Measurements from ENCODE around the gene NAXE. TPM values are rescaled to one million over a fixed set of nuclear protein-coding genes. Genes with fewer than 3 reads are reported as not detected.

The NAXE gene
- total RNA-seq, 1 donor from 2014 or later = 32.8 TPM

DNA sequence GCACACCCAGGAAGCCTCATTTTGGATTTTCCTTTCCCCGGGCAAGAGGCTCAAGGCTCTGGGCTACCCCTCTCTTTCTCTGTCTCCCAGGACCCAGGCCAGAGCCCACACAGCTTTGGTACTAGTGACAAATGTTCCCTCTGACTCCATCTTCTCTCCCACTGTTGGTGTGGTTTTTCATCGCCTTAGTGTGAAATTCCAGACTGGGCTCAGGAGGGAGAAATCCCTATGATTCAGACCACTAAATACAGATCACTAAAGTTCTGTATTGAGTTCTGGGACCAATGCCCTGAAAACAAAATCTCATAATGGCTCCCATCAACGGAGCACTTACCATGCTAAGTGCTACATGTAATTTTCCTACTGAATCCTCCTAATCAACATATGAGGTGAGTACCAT lies 45.3 kb upstream of the NAXE start:
- TF ChIP-seq EZH2 (IDR thresholded peaks at IDR 0.05) (no peak), EZH2phosphoT487 (IDR thresholded peaks at IDR 0.05) (no peak)
- TF ChIP-seq, protein P1, sequence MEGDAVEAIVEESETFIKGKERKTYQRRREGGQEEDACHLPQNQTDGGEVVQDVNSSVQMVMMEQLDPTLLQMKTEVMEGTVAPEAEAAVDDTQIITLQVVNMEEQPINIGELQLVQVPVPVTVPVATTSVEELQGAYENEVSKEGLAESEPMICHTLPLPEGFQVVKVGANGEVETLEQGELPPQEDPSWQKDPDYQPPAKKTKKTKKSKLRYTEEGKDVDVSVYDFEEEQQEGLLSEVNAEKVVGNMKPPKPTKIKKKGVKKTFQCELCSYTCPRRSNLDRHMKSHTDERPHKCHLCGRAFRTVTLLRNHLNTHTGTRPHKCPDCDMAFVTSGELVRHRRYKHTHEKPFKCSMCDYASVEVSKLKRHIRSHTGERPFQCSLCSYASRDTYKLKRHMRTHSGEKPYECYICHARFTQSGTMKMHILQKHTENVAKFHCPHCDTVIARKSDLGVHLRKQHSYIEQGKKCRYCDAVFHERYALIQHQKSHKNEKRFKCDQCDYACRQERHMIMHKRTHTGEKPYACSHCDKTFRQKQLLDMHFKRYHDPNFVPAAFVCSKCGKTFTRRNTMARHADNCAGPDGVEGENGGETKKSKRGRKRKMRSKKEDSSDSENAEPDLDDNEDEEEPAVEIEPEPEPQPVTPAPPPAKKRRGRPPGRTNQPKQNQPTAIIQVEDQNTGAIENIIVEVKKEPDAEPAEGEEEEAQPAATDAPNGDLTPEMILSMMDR (IDR thresholded peaks at IDR 0.05) = no peak
- no peaks in the 10 kb centered on the region for H3K9me3 ChIP-seq (ENCODE audit: low read depth)
- H4K20me1 ChIP-seq (ENCODE audit: low read depth) = no peaks in the 10 kb centered on the region
- no peak overlapping the region for H3K4me3 ChIP-seq
- no peak overlapping the region for H2AFZ ChIP-seq (replicated peaks)
- Mint-ChIP-seq H3K36me3 (peaks cover 24% of the 10 kb centered on the region), H3K27ac (no peak overlapping the region), H3K27me3 (ENCODE audit: insufficient read depth, low read depth) (peaks cover 9% of the 10 kb centered on the region), H3K4me1 (no peaks in the 10 kb centered on the region), H3K9me3 (no peaks in the 10 kb centered on the region), H3K4me3 (no peak overlapping the region)
- H3K9ac ChIP-seq = no peak overlapping the region
- H3K27me3 ChIP-seq = no peaks in the 10 kb centered on the region
- no peaks in the 10 kb centered on the region for H3K4me1 ChIP-seq
- DNase-seq (ENCODE audit: low spot score) = no peak
- H3K27ac ChIP-seq = no peak overlapping the region
- H3F3A ChIP-seq (ENCODE audit: low read depth) = no peaks in the 10 kb centered on the region
- H3K79me2 ChIP-seq (ENCODE audit: low read depth) = no peaks in the 10 kb centered on the region
- no peaks in the 10 kb centered on the region for H3K36me3 ChIP-seq
- no peak overlapping the region for H3K4me2 ChIP-seq

DNA sequence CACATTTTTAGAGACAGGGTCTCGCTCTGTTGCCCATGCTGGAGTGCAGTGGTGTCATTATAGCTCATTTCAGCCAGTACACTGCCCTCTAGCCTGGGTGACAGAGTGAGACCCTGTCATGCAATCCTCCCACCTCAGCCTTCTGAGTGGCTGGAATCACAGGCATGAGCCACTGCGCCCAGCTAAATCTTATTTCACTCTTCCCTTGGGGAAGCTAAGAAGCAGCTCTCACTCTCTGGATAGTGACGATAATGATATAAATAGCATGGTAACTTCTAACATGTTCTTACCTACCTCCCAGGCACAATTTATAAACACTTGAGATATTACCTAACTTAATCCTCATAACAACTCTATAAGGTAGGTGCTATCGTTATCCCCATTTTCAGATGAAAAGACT lies 44.1 kb upstream of the NAXE start:
- no peak overlapping the region for H3K27ac ChIP-seq
- H3K9ac ChIP-seq = no peak overlapping the region
- no peak for TF ChIP-seq EZH2phosphoT487 (IDR thresholded peaks at IDR 0.05)
- TF ChIP-seq EZH2 (IDR thresholded peaks at IDR 0.05) = no peak
- TF ChIP-seq, protein P1 (IDR thresholded peaks at IDR 0.05) = no peak
- no peaks in the 10 kb centered on the region for H3K79me2 ChIP-seq (ENCODE audit: low read depth)
- no peak overlapping the region for H3K4me3 ChIP-seq
- Mint-ChIP-seq H3K27me3 (ENCODE audit: insufficient read depth, low read depth) (peaks cover 10% of the 10 kb centered on the region), H3K9me3 (no peaks in the 10 kb centered on the region), H3K27ac (no peak overlapping the region), H3K36me3 (peaks cover 29% of the 10 kb centered on the region), H3K4me3 (no peak overlapping the region), H3K4me1 (no peaks in the 10 kb centered on the region)
- DNase-seq (ENCODE audit: low spot score) = no peak
- no peak overlapping the region for H2AFZ ChIP-seq (replicated peaks)
- no peaks in the 10 kb centered on the region for H3K4me1 ChIP-seq
- no peaks in the 10 kb centered on the region for H3K9me3 ChIP-seq (ENCODE audit: low read depth)
- no peaks in the 10 kb centered on the region for H3K27me3 ChIP-seq
- no peaks in the 10 kb centered on the region for H3F3A ChIP-seq (ENCODE audit: low read depth)
- no peaks in the 10 kb centered on the region for H4K20me1 ChIP-seq (ENCODE audit: low read depth)
- no peak overlapping the region for H3K4me2 ChIP-seq
- no peaks in the 10 kb centered on the region for H3K36me3 ChIP-seq

DNA sequence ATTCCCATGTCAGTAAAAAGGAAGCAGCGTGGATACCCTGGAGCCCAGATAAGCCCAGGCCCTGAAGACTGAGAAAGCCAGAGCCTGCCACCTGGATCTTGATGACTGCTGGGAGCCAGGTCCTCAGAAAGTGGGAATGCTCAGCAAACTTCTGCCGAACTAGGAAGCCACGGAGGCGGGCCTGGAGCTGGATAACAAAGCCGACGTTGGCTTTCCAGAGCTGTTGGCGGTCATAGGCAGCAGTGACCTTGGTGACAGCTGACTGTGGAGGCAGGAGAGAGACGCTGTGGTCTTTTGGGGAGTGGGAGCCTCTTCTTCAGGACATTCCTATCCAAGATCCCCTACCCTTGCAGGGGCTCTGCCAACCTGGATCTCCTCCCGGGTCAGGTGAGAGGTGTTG lies 43.6 kb upstream of the NAXE start:
- H3K36me3 ChIP-seq = no peaks in the 10 kb centered on the region
- Mint-ChIP-seq H3K9me3 (no peaks in the 10 kb centered on the region), H3K27me3 (ENCODE audit: insufficient read depth, low read depth) (peaks cover 10% of the 10 kb centered on the region), H3K36me3 (peaks cover 29% of the 10 kb centered on the region), H3K27ac (no peak overlapping the region), H3K4me3 (no peak overlapping the region), H3K4me1 (no peaks in the 10 kb centered on the region)
- no peak overlapping the region for H3K9ac ChIP-seq
- H3F3A ChIP-seq (ENCODE audit: low read depth) = no peaks in the 10 kb centered on the region
- H3K4me1 ChIP-seq = no peaks in the 10 kb centered on the region
- H3K27ac ChIP-seq = no peak overlapping the region
- H3K4me2 ChIP-seq = no peak overlapping the region
- no peaks in the 10 kb centered on the region for H3K79me2 ChIP-seq (ENCODE audit: low read depth)
- H3K9me3 ChIP-seq (ENCODE audit: low read depth) = no peaks in the 10 kb centered on the region
- no peak overlapping the region for H2AFZ ChIP-seq (replicated peaks)
- no peaks in the 10 kb centered on the region for H4K20me1 ChIP-seq (ENCODE audit: low read depth)
- DNase-seq (ENCODE audit: low spot score) = no peak
- no peaks in the 10 kb centered on the region for H3K27me3 ChIP-seq
- TF ChIP-seq EZH2 (IDR thresholded peaks at IDR 0.05) = no peak
- TF ChIP-seq, protein P1 (IDR thresholded peaks at IDR 0.05) = no peak
- no peak for TF ChIP-seq EZH2phosphoT487 (IDR thresholded peaks at IDR 0.05)
- no peak overlapping the region for H3K4me3 ChIP-seq

Data from neural progenitor cell (in vitro differentiated cells).